ENCODE results near the gene MAGI1. TPM values are rescaled to one million over a fixed set of nuclear protein-coding genes. Genes with fewer than 3 reads are reported as not detected.

The MAGI1 gene
- total RNA-seq, 1 donor from 2014 or later, result 45.8 TPM

- H3K4me3 ChIP-seq, result no peak overlapping the region
- intact Hi-C loops (cut with DNase I), result no loop called here
- H3K27me3 ChIP-seq, result no peaks in the 10 kb centered on the region
- no peaks in the 10 kb centered on the region for H3K9me3 ChIP-seq
- TF ChIP-seq, protein P1, sequence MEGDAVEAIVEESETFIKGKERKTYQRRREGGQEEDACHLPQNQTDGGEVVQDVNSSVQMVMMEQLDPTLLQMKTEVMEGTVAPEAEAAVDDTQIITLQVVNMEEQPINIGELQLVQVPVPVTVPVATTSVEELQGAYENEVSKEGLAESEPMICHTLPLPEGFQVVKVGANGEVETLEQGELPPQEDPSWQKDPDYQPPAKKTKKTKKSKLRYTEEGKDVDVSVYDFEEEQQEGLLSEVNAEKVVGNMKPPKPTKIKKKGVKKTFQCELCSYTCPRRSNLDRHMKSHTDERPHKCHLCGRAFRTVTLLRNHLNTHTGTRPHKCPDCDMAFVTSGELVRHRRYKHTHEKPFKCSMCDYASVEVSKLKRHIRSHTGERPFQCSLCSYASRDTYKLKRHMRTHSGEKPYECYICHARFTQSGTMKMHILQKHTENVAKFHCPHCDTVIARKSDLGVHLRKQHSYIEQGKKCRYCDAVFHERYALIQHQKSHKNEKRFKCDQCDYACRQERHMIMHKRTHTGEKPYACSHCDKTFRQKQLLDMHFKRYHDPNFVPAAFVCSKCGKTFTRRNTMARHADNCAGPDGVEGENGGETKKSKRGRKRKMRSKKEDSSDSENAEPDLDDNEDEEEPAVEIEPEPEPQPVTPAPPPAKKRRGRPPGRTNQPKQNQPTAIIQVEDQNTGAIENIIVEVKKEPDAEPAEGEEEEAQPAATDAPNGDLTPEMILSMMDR (IDR thresholded peaks at IDR 0.05), result no peak
- ATAC-seq (no peak), DNase-seq (no peak)
- H3K36me3 ChIP-seq, result no peaks in the 10 kb centered on the region
- H3K27ac ChIP-seq, result no peak overlapping the region
- H3K4me1 ChIP-seq, result peaks cover 4% of the 10 kb centered on the region
Observed at GRCh38 chr3:65532749-65533148, 506.0 kb downstream of the MAGI1 start.

DNA sequence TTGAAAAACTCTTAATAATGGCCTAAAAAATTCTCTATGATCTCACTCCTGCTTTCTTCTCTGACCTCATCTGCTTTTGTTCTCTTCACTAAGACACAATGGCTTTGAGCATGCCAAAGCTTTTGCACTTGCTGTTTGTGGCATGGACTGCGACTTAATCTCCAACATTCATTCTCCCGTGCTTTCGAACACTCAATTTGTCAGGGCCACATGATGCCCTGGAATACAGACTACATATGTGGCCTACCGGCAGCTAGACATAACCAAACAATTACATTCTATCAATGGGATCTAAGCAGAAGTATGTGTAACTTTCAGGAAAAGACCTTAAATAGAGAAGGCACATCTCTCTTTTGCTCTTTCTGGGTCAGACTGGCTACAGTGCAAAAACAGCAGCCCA, 506.5 kb downstream of the MAGI1 start:
- intact Hi-C loops (cut with DNase I), result no loop called here
- Histone ChIP-seq H3K36me3 (no peaks in the 10 kb centered on the region), H3K4me1 (peaks cover 4% of the 10 kb centered on the region), H3K27me3 (no peaks in the 10 kb centered on the region), H3K4me3 (no peak overlapping the region), H3K27ac (no peak overlapping the region), H3K9me3 (no peaks in the 10 kb centered on the region)
- ATAC-seq (no peak), DNase-seq (no peak)
- TF ChIP-seq, protein P1 (IDR thresholded peaks at IDR 0.05), result no peak

- Histone ChIP-seq H3K9me3 (no peaks in the 10 kb centered on the region), H3K4me1 (peaks cover 4% of the 10 kb centered on the region), H3K36me3 (no peaks in the 10 kb centered on the region), H3K27ac (no peak overlapping the region), H3K4me3 (no peak overlapping the region), H3K27me3 (no peaks in the 10 kb centered on the region)
- ATAC-seq, result no peak
- TF ChIP-seq, protein P1 (IDR thresholded peaks at IDR 0.05), result no peak
- intact Hi-C loops (cut with DNase I), result no loop called here
- DNase-seq, result no peak
Observed at GRCh38 chr3:65531499-65531898, 507.2 kb downstream of the MAGI1 start.

- H3K4me3 ChIP-seq, result no peak overlapping the region
- DNase-seq (no peak), ATAC-seq (no peak)
- intact Hi-C loops (cut with DNase I), result no loop called here
- H3K9me3 ChIP-seq, result no peaks in the 10 kb centered on the region
- no peak overlapping the region for H3K27ac ChIP-seq
- H3K36me3 ChIP-seq, result no peaks in the 10 kb centered on the region
- H3K4me1 ChIP-seq, result no peaks in the 10 kb centered on the region
- no peaks in the 10 kb centered on the region for H3K27me3 ChIP-seq
- TF ChIP-seq, protein P1 (IDR thresholded peaks at IDR 0.05), result no peak
Observed at GRCh38 chr3:65526656-65527055, 512.1 kb downstream of the MAGI1 start.

DNA sequence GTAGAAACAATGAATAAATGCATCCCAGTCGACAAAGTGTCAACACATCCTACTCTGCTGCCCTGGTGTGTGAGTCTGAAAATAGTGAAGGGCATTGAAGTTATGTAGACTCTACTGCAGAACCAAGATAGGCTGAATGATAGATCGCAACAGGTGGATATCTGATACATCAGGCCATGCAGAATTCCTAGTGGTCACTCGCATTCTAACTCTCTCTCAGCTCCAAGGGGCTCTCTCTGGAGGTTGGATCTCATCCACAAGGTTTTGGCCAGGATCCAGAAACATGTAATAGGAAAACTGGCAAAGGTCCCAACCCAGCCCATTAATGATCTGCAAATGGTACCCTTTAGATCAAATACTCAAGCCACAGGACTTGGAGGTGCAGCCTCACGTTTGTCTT, 514.1 kb downstream of the MAGI1 start:
- intact Hi-C loops (cut with DNase I), result no loop called here
- TF ChIP-seq, protein P1 (IDR thresholded peaks at IDR 0.05), result no peak
- H3K4me3 ChIP-seq, result no peak overlapping the region
- H3K27me3 ChIP-seq, result no peaks in the 10 kb centered on the region
- no peaks in the 10 kb centered on the region for H3K36me3 ChIP-seq
- ATAC-seq (no peak), DNase-seq (no peak)
- no peaks in the 10 kb centered on the region for H3K4me1 ChIP-seq
- no peaks in the 10 kb centered on the region for H3K9me3 ChIP-seq
- H3K27ac ChIP-seq, result no peak overlapping the region

DNA sequence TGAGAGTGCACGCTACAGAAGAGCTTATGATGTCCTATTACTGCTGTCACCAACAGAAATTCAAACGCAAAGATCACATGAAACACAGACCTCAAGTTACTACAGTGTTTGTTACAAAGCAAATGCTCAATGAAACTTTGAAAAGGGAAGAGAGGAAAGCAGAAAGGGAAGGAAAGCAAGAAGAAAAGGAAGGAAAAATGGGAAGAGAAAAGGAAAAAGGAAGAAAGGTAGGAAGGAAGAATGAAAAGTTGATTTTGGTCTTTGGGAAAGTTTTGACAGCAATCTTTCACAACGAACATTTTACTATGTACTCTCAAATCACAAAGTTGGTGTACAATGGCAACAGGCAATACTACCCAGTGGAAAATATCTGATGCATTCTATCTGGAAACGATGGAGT, 514.8 kb downstream of the MAGI1 start:
- Histone ChIP-seq H3K4me1 (no peaks in the 10 kb centered on the region), H3K27me3 (no peaks in the 10 kb centered on the region), H3K4me3 (no peak overlapping the region), H3K36me3 (no peaks in the 10 kb centered on the region), H3K9me3 (no peaks in the 10 kb centered on the region), H3K27ac (no peak overlapping the region)
- no peak for DNase-seq
- intact Hi-C loops (cut with DNase I), result no loop called here
- TF ChIP-seq, protein P1 (IDR thresholded peaks at IDR 0.05), result no peak
- ATAC-seq, result no peak
